Glomerular visceral epithelial cell (primary cell): Measurements from ENCODE around the gene LY6G6D.

Experiments
- DNase-seq: peaks from one replicate; pipeline ENCODE4 v3.0.0-alpha.2; 2016; ENCODE audit errors: extremely low spot score

Gene LY6G6D, protein sequence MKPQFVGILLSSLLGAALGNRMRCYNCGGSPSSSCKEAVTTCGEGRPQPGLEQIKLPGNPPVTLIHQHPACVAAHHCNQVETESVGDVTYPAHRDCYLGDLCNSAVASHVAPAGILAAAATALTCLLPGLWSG

DNA sequence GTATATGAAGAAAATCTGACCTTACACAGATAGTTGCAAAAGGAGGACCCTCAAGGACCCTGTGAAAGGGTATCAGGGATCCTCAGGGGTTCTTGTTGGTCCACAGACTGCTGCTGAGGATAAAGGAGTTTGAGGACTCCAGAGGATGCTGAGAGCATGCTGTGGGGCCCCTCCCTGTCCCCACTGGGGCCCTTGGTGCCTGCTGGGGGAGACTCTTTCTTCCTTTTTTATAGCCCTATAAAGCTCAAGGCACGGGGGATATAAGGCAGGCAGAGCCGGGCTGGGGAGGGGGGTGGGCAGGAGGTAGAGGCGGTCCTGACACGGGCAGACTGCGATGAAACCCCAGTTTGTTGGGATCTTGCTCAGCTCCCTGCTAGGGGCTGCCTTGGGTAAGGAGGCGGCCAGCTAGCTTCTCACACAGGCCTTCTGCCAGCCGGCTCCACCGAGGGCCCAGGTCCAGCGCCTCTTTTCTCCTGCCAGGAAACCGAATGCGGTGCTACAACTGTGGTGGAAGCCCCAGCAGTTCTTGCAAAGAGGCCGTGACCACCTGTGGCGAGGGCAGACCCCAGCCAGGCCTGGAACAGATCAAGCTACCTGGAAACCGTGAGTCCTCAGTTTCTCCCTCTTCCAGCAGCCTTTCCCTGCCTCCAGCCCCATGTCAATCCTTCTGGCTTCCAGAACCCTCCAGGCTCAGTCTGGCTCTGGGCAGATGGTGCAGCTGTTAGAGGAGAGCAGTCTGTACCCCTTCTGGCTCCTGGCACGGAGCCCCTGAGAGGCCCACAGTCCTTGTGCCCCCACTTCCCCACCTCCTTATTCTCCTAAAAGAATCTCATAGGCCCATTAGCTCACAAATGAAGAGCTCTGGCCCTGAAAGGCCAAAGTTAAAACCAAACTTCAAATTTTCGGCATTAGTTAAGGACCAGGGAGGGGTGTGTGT lies at the start of gene LY6G6D:
Gene LY6G6D (plus strand): TSS at position 327 of the 937 bp plus-strand sequence. CDS start 8 bp downstream, at position 335.
- no peak for DNase-seq

DNA sequence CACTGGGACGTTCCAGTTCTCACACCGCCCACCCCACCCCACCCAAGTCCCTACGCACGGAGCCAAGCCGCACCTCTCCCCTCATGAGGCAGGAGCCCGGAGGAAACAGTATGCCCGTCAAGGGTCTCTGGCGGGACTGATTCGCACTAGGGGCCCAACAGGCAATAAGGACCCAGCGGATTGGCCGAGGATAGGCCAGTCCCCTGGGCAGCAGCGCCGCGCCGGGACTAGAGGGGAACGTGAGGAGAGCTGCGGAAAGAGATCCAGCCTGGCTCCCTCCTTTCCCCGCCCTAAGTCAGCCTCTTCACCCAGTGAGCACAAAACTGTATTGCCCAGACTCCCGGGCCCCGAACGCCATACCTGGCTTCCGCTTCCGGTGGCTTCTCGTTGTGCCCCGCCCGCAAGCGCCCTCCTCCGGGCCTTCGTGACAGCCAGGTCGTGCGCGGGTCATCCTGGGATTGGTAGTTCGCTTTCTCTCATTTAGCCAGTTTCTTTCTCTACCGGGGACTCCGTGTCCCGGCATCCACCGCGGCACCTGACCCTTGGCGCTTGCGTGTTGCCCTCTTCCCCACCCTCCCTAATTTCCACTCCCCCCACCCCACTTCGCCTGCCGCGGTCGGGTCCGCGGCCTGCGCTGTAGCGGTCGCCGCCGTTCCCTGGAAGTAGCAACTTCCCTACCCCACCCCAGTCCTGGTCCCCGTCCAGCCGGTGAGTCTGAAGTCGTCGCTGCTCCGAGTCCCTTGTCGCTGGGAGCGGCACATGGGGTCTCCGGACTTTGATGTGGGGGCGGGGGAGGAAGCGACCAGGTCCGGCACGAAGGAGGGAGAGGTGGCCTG lies 49.4 kb upstream of the LY6G6D start, which contains the start of gene CSNK2B:
Gene CSNK2B (plus strand): TSS at position 580 of the 836 bp plus-strand sequence. CDS start 752 bp downstream, outside the sequence.
- DNase-seq = peak; percentile 97

DNA sequence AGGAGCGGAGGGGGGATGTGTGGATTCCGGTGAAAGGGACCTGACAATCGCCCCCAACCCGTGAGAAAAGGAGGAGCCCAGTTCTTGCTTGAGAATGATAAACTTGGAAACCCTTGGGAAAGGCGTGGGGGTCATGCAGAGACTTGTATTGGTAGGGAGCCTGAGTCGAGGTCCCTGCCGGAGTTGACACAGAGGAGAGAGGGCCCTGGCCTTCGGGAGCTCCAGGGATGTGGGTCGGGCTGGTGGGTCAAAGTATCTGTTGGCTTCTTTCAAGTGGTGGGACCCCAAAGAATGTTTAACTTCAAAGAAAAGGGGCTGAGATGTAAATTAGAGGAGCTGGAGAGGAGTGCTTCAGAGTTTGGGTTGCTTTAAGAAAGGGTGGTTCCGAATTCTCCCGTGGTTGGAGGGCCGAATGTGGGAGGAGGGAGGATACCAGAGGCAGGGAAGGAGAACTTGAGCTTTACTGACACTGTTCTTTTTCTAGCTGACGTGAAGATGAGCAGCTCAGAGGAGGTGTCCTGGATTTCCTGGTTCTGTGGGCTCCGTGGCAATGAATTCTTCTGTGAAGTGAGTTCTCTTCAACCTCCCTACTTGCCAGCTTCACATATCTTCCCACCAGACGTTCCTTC lies 48.7 kb upstream of the LY6G6D start:
- DNase-seq = no peak

DNA sequence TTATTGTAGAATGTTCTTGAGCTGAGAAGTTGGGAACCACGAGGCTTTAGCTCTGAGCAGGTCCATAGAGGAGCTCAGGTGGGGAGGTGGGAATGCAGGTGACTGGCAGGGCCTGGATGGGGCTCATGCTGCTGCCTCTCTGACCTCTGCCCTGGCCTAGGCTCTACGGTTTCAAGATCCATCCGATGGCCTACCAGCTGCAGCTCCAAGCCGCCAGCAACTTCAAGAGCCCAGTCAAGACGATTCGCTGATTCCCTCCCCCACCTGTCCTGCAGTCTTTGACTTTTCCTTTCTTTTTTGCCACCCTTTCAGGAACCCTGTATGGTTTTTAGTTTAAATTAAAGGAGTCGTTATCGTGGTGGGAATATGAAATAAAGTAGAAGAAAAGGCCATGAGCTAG lies 45.5 kb upstream of the LY6G6D start, which contains the start of gene LY6G5B:
Gene LY6G5B (plus strand): TSS at position 301 of the 400 bp plus-strand sequence. CDS start 975 bp downstream, outside the sequence.
- no peak for DNase-seq

DNA sequence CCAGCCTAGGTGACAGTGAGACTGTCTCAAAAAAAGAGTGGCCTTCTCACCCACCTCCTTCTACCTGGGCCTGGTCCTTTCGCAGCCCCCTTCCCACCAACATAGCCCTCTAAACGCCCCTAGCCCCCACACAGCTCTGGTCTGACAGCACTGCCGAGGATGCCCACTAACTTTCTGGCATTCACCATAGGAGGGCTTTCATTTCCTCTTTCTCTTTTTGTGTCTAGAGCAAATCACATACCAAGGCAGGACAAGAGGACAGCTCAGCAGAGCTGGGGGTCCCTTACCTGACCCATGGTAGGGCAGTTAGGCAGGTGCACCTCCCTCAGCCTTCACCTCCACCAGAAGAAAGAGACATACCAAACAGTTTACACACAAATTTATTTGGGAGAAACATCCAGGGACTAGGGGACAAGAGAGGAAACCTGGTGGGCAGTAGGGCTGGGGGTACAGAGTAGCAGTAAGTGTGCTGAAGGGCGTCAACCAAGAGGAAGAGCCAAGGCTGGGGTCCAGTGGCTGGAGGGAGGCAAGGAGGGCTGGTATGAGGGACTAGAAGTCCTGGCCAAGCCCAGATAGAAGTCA lies 38.7 kb upstream of the LY6G6D start:
- no peak for DNase-seq

DNA sequence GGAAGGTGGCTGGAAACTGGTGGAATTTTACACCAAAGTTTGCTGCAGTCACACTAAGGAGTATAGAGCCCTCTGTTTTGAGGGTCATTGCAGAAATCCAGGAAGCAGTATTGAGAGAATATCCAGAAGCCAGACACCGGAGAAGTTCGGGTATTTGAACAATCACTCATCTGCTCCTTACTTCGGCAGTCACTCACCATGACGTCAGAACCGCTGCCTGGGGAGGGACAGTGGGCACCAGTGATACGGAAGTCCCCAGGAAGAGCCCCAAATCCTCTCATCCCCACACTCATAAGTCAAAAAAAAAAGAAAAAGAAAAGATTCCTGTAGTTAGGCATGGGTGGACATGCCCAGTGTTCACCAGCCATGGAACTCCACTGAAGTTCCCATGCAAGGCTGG lies 38.2 kb upstream of the LY6G6D start:
- no peak for DNase-seq

DNA sequence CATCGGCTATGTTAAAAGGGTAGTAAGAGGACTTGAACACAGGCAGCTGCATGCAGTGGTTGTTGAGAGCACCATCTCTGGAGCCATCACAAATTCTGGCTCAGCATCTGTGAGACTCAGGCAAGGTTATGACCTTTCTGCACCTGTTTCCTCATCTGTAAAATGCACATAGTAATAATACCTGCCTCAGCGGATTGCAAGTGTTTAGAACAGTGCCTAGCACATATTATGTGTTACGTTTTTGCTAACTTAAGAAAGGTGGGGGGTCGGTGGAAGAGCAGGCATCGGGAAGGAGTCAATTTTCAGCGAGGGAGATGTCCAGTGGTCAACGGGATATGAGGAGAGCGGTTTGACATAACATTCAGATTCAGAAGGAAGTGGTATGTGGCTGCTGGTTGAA lies 37.2 kb upstream of the LY6G6D start:
- DNase-seq = no peak

DNA sequence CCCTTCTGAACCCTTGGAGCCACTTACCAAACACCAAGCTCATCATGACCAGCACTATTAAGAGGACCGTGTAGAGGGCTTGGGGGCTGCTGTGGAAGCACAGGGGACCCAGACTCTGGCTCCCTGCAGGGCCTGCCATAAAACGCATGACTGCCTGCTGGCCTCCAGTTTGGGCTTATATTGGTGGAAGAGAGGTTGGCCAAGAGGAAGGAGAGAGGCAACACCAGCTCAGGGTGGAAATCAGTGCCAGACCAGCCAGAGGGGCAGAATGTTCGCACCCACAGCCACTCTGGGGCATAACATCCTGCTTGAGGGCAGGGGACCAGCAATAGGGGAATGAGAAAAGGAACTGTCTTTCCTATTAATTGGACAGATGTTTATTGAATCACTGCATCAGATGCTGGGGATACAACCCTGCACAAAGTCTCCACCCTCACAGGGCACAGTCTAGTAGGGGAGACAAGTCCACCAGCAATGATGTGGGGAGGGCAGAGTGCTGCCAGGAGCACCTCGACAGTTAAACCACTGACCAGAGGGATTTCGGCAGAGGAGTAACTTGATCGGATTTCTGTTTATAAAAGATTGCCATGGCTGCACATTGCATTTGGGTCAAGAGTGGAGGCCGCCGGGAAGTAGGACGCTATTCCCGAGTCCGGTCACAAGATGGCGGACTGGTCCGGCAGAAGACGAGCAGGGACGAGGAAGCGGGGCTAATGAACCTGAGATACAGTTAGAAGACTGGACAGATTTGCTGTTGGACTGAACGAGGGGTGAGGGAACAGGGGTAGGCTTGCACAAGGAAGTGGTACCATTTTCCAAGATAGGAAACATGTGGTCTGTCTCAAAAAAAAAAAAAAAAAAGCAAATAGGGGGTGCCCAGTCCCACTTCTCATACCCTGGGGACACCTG lies 34.7 kb upstream of the LY6G6D start, which contains the start of gene LY6G5C:
Gene LY6G5C (minus strand): TSS at position 842 of the 909 bp plus-strand sequence. CDS start 694 bp downstream, at position 148.
- peak; percentile 91 for DNase-seq

DNA sequence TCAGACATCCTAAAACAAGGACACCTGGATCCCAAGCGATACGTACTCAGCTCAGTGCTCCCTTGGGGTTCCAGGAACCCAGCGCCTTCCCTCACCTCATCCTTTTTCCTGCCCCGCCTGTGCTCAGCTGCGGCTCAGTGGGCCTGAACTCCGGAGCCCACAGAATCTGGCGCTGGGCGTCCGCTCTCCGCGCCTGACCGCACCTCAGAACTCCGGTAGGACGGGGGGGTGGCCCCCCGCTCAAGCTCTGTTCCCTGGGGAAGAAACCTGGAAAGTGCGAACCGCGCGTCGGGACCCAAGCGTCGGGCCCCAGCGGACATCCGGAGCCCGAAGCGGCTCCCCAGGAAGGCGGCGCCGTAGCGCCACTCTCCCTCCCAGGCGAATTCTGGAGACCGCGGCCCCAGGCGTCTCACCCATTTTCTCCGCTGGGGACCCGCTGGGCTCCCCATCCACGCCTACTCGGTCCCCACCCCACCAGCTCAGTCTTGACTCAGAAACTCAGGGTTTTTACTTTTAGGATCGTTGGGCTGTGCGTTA lies 33.9 kb upstream of the LY6G6D start:
- peak; percentile 83 for DNase-seq

DNA sequence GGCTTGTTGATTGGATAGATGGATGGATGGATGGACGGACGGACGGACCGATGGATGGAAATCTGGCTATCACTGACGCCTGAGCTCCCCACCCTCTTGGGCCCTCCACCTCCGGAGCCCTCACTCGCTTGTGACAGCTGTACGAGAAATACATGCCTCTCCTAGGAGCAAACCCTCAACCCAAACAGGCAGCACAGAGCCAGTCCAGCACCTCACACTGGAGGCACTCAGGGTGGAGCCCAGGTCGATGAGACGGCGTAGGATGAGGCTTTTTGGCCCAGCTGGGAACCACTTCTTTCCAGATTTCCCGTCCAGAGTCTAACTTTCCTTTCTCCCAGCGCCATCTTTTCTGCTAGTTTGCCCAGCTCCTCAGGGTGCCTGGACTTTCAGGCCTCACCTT lies 31.6 kb upstream of the LY6G6D start:
- no peak for DNase-seq

DNA sequence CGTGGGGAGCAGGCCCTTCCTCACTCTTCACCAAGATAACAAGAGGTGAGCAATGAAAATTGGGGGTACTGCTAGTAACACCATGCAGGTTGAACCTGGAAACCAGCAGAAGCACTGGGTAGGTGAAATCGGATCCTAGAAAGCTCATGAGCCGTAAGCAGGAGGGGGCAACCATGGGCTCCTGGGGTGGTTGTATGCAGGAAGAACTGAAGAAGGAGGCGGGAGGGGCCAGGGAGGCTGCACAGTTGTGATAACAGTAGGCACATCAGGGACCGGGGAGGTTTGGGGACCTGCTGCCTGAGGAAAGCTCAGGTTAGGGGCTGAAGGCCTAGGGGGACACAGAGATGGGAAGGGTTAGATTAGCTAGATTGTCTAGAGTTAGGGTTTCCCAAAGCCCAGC lies 28.7 kb upstream of the LY6G6D start:
- no peak for DNase-seq

DNA sequence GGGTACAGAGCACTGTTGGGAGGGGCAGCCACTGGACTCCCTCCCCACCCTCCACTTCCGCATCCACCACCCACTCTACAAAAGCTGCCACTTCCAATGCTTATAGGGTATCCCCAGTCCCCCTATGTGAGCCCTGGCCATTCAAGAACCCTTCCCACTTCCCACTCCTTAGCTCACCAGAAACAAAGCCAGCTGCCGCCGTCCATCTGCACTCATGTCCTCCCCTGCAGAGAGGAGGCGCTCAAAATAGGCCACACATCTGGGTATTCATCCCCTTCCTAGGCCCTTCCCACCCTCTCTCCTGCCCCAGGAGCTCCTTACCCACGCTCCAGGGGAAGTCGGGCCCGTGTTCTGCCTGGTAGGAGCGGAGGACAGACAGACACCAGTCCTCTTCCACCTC lies 27.8 kb upstream of the LY6G6D start:
- no peak for DNase-seq

DNA sequence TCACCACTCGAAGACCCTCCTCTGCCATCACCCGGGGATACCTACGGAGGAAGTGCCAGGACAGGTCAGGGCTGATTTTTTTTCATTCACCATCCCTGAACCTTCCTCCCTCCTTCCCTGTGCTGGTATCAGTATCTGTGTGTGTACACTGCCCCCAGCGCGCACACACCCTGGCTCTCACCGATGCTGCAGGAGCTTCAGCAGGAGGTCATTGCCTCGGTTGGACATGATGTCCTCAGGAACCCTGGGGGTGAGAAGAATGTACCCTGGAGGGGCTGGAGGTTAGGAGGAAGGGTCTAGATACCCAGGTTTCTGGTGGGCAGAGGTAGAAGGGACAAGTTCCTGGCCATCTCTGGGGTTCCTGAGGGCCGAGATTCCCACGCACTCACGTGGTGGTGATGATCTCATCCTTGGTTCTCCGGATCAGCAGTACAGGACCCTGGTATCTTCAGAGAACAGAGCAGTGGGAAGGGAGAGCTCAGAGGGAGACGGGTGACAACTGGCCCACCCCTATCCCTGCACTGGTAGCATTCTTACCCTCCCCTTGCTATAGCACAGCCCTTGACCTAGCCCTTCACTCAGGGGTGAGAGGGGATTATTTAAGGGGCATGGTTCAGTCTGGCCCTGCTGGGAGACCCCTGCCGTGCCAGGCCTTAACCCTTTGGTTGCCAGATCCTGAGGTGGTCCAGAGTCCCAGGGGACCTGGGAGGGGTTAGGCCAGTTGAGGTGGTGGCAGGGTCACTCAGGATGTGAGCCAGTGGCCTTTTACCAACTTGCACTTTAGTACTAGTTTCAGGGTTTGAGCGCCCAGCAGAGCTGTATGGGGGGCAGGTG lies 27.1 kb upstream of the LY6G6D start:
- DNase-seq = no peak

DNA sequence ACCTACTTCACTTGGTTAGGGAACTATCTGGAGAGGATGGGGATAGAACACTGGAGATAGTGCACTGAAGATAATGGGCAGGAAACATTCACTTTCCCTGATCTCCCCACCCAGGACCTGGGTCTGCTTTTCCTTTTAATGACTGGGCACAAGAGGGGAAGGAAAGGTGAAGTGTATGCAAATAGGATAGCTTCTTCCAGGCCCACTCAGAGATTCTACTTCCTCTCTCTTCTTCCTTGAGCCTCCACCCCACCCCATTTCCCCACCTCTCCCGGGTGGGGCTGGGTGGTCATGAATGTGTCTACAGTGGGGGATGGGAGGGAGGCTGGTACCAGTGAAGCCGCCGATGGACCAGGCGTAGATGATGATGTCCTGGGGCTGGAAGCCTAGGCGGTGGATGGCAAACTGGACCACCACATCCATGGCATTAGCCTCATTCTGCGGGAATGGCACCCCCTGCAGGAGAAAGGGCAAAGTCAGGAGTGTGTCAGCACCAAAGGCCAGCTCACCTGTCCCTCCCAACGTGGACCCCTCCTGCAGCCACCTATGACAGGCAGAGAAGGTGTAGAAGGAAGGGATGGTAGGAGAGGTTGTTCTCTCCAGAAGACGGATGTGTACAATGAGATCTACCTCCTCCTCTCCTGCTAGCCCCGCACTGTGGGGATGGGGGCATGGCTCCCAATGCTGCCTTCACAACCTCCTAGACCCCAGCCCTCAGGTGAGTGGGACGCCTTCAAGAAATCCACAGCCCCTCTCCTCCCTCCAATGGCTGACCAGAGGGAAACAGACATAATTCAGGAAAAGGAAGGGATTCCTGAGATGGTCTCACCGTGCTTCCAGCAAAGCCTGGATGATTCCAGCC lies 25.7 kb upstream of the LY6G6D start:
- DNase-seq = no peak

DNA sequence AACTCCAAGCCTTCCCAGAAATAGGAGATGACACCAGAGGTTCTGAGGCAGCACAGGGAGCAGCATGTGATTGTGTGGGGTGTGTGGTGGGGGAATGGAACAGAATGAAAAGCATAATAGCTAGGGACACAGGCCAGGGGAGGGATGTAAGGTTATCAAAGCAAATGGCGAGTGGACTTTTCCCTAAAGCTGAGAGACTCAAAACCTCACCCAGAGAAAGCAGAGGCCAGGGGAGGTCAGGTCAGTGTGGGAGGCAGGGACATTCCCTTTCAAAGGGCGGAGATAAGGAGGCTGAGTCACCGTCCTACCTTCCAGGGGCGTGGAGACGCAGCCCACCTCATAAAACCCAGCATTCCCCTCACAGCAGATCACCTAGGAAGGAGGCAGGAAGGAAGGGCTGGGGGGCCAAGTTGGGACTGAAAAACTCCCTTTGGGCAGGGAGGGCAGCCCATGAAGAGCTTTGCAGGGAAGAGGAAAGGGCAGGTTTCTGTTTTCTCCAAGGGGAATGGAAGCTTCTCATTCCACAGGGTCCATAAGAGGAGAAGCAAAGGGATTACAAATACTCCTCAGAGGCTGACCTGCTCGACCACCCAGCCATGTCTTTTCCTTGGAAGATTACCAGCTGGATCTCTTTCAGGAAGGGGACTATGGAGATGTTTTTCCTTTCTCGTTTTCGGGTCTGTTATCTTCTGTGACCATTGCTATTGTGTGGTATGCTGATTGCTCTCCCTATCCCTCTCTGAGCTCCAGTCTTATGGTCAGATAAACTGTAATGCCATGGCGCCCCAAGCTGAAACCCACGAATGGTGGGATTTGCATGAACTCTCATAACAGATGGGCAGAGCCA lies 24.7 kb upstream of the LY6G6D start:
- DNase-seq = no peak

DNA sequence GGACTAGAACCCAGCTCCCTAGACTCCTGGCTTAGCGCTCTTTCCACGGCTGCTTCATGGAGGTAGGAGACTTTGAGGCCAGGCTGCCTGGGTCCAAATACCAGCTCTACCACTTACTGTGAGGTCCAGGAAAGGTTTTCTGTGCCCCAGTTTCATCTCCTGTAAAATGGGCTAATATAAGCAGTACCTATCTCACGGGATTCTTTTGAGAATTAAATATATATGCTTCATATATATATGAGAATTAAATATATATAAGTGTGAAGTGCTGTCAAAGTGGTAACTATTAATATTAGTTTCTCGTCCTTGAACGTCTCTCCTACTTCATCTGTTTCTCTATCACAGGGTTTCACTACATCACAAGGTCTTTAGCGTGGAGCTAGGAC lies 24.1 kb upstream of the LY6G6D start:
- DNase-seq = no peak

DNA sequence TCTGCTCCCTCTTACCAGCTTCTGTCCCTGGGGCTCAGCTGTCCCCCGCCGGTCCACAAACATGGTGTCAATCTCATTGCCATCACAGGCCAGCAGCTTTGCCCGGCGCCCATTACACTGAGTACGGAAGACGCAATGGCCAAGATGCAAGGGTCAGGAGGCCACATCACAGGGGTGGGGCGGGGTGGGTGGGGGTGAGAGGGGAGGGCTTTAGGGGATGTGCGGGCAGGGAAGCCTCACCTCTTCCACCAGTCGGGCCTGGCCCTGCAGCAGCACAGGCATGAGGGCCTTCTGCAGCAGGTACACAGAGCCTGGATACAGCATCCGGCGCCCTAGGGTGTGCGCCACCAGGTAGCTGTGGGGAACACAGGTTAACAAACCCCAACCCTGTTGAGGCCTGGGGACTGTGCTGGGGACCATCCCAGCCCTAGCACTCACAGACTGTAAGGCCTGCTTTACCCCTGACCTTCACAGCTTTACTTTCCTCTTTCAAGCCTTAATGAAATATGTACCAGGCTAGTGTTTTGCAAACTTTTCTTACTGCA lies 23.5 kb upstream of the LY6G6D start:
- no peak for DNase-seq
